Epithelial cell of alveolus of lung (primary cell): ENCODE measurements around the gene PAX1. TPM values are rescaled to one million over a fixed set of nuclear protein-coding genes. Genes with fewer than 3 reads are reported as not detected.

Experiments
- total RNA-seq: library from RNA; depleted of rRNA; stranded (reverse); fragments of >200 nt; gene quantifications from 2 replicates; pipeline ENCODE4 v1.2.1, GENCODE V29; 2015

The PAX1 gene
- total RNA-seq = not detected in 2 replicates

GRCh38 chr20:21705575-21706260 lies at the start of gene PAX1:
Gene PAX1, plus strand, starts transcription at chr20:21705664. Its CDS starts 49 bp downstream, at chr20:21705713.

Other genes starting within 250 kb of the PAX1 start
- gene NKX2-2, start 191.6 kb upstream of the PAX1 start, total RNA-seq = not detected in 2 replicates